GM12878 (cell line): ENCODE data around the gene PLXNC1. TPM values are rescaled to one million over a fixed set of nuclear protein-coding genes. Genes with fewer than 3 reads are reported as not detected.

ENCODE experiments used
- ATAC-seq: fragments of 200-7000 bp; cut with Tn5 transposase; 3 replicates; pipeline ENCODE4 v1.9.1; 2020; ENCODE audit warnings: mild to moderate bottlenecking, moderate library complexity
- BruUV-seq: library from RNA; stranded (reverse); fragments of 400-500 nt; replicated peaks from 2 replicates; lab custom pipeline; 2021; lab: Mats Ljungman, UMichigan
- CTCF ChIA-PET: fragments of 300-600 bp; sonication (Branson Sonifier 250); formaldehyde crosslinking; extraction: SDS; loops from one replicate; lab custom pipeline; 2021; ENCODE audit warnings: inconsistent platforms; lab: Yijun Ruan, JAX
- POLR2A ChIA-PET: fragments of 350-600 bp; formaldehyde crosslinking; extraction: SDS; loops from one replicate; lab custom pipeline; 2021; ENCODE audit warnings: inconsistent platforms; lab: Charles Lee
- RAD21 ChIA-PET: fragments of 300-600 bp; sonication (Branson Sonifier 250); formaldehyde crosslinking; loops from one replicate; lab custom pipeline; 2023; ENCODE audit warnings: antibody characterized with exemption; ENCODE audit not compliant: unreplicated experiment; lab: Charles Lee
- SMC1A ChIA-PET: fragments of 300-600 bp; sonication (Branson Sonifier 250); formaldehyde crosslinking; loops from one replicate; lab custom pipeline; 2023; ENCODE audit not compliant: unreplicated experiment, uncharacterized antibody; lab: Charles Lee
- DNase-seq: peaks from one replicate; pipeline ENCODE4 v3.0.0-alpha.2; 2011; ENCODE audit warnings: low read depth, low spot score
- FAIRE-seq: peaks from 3 replicates; lab custom pipeline; 2011; peaks lifted over from hg19 to GRCh38; lab: Jason Lieb, UNC
- H2AFZ ChIP-seq: 2 replicates; pipeline ENCODE4 v1.6.0; 2011; ENCODE audit warnings: low read depth, low read length, control low read depth; ENCODE audit not compliant: control insufficient read depth
- H3K27ac ChIP-seq: 2 replicates; pipeline ENCODE4 v1.5.1; 2011; ENCODE audit warnings: control low read depth; ENCODE audit not compliant: control insufficient read depth, insufficient read depth
- H3K27me3 ChIP-seq, 2 experiments: replicated peaks in 1 of 2; 2 replicates each; pipeline versions ENCODE4 v1.6.0 to v1.6.1; 2011; ENCODE audit warnings: low read length in 1 of 2; ENCODE audit not compliant: control insufficient read depth in 2 of 2, insufficient read depth in 2 of 2
- H3K36me3 ChIP-seq, 2 experiments: 2 replicates each; pipeline ENCODE4 v1.5.1; 2011; ENCODE audit warnings: low read length in 1 of 2; ENCODE audit not compliant: control insufficient read depth in 2 of 2, insufficient read depth in 2 of 2
- H3K4me1 ChIP-seq: 2 replicates; pipeline ENCODE4 v1.6.1; 2011; ENCODE audit warnings: mild to moderate bottlenecking, low read length, moderate library complexity, mixed read lengths; ENCODE audit not compliant: control insufficient read depth, insufficient read depth
- H3K4me2 ChIP-seq: 2 replicates; pipeline ENCODE4 v1.6.0; 2011; ENCODE audit warnings: control low read depth; ENCODE audit not compliant: control insufficient read depth, insufficient read depth
- H3K4me3 ChIP-seq: fragments of 200-600 bp; sonication (generic); 2 replicates; pipeline ENCODE4 v1.5.1; 2016
- H3K79me2 ChIP-seq: 2 replicates; pipeline ENCODE4 v1.6.0; 2011; ENCODE audit warnings: low read length; ENCODE audit not compliant: control insufficient read depth, insufficient read depth
- H3K9ac ChIP-seq: 2 replicates; pipeline ENCODE4 v1.8.0; 2011; ENCODE audit warnings: low read length, control low read depth, mixed read lengths; ENCODE audit not compliant: control insufficient read depth, insufficient read depth
- H3K9me3 ChIP-seq: replicated peaks from 3 replicates; pipeline ENCODE4 v1.5.1; 2011; ENCODE audit warnings: mild to moderate bottlenecking, low read length; ENCODE audit not compliant: control insufficient read depth, insufficient read depth
- H4K20me1 ChIP-seq: 2 replicates; pipeline ENCODE4 v1.6.0; 2011; ENCODE audit not compliant: control insufficient read depth, insufficient read depth
- BMI1 ChIP-seq: fragments of 450-650 bp; IDR thresholded peaks from 2 replicates; pipeline ENCODE4 v1.6.1; 2016; ENCODE audit warnings: mild to moderate bottlenecking, moderate library complexity, borderline replicate concordance
- BRCA1 ChIP-seq: IDR thresholded peaks from 2 replicates; pipeline ENCODE4 v1.6.1; 2011; ENCODE audit warnings: low read depth, low read length, improper control_type of control experiment
- CBFB ChIP-seq: IDR thresholded peaks from 2 replicates; pipeline ENCODE4 v1.6.1; 2016; ENCODE audit warnings: antibody characterized with exemption, low read depth
- GABPA ChIP-seq: IDR thresholded peaks from 2 replicates; pipeline ENCODE4 v1.6.1; 2014; ENCODE audit warnings: antibody characterized with exemption, low read depth, mild to moderate bottlenecking, inconsistent platforms
- GATAD2B ChIP-seq: fragments of 450-650 bp; conservative IDR thresholded peaks from 2 replicates; pipeline ENCODE4 v1.6.1; 2017; ENCODE audit warnings: low read depth, mild to moderate bottlenecking, moderate library complexity
- NFYB ChIP-seq: IDR thresholded peaks from 2 replicates; pipeline ENCODE4 v1.6.1; 2011; ENCODE audit warnings: low read depth, mild to moderate bottlenecking, low read length, improper control_type of control experiment, moderate library complexity; ENCODE audit not compliant: insufficient read depth
- PAX5 ChIP-seq: IDR thresholded peaks from 2 replicates; pipeline ENCODE4 v1.6.1; 2011; ENCODE audit warnings: low read depth, low read length, borderline replicate concordance
- RBBP5 ChIP-seq: fragments of 200-600 bp; sonication (generic); conservative IDR thresholded peaks from 2 replicates; pipeline ENCODE4 v1.6.1; 2016
- RFX5 ChIP-seq: IDR thresholded peaks from 2 replicates; pipeline ENCODE4 v1.6.1; 2011; ENCODE audit warnings: low read depth, low read length, improper control_type of control experiment
- SMAD1 ChIP-seq: fragments of 450-650 bp; IDR thresholded peaks from 2 replicates; pipeline ENCODE4 v1.6.1; 2018; ENCODE audit warnings: mild to moderate bottlenecking, low read depth; ENCODE audit not compliant: partially characterized antibody
- SPI1 ChIP-seq: IDR thresholded peaks from 2 replicates; pipeline ENCODE4 v1.6.1; 2011; ENCODE audit warnings: low read depth, mild to moderate bottlenecking, low read length, moderate library complexity, borderline replicate concordance; ENCODE audit not compliant: insufficient read depth
- ZBED1 ChIP-seq: IDR thresholded peaks from 2 replicates; pipeline ENCODE4 v1.6.1; 2016; ENCODE audit warnings: borderline replicate concordance
- WGBS: methylation state at CpG from one replicate; pipeline ENCODE4 v1.1.6; 2016; ENCODE audit warnings: low lambda C conversion rate; ENCODE audit not compliant: insufficient replicate concordance, insufficient coverage; ENCODE audit errors: missing lambda C conversion rate; 5-methylcytosine and 5-hydroxymethylcytosine counted together
- in situ Hi-C: fragments of 300-500 bp; cut with MboI; formaldehyde crosslinking; loops from 9 replicates; pipeline ENCODE4 v1.14.3; 2018; ENCODE audit warnings: mixed read lengths
- intact Hi-C: fragments of 100-400 bp; cut with micrococcal nuclease; formaldehyde crosslinking; loops from one replicate; pipeline ENCODE4 v1.14.2; 2022; ENCODE audit not compliant: unreplicated experiment
- polyA plus RNA-seq, 11 experiments: library from polyadenylated mRNA; depleted of rRNA in 4 of 11; unstranded in 6 of 11; stranded (reverse) in 5 of 11; fragments of >200 nt; fragmentation: Nextera tagmentation in 4 of 11; fragmentation: Illumina TruSeq in 1 of 11; extraction: Ambion mirVana in 4 of 11; extraction: Trizol in 1 of 11; gene quantifications; 1 replicate in 1 of 11; 2 replicates in 10 of 11; pipeline versions ENCODE4 v1.2.1 to v1.2.3, GENCODE V29; 2011 to 2016; ENCODE audit warnings: inconsistent platforms in 2 of 11, missing spikeins in 2 of 11, low read depth in 1 of 11
- total RNA-seq, 4 experiments: library from RNA; depleted of rRNA in 3 of 4; stranded (reverse); fragments of >200 nt in 3 of 4; fragmentation: Illumina TruSeq in 1 of 4; extraction: Trizol in 1 of 4; gene quantifications; 2 replicates each; pipeline versions ENCODE4 v1.2.1 to v1.2.3, GENCODE V29; 2013 to 2021
- TF ChIP-seq, protein P1 (sequence below): fragments of 450-650 bp; IDR thresholded peaks from 2 replicates; pipeline ENCODE4 v1.6.1; 2017; ENCODE audit warnings: mild to moderate bottlenecking, moderate library complexity
- TF ChIP-seq, protein P2 (sequence below): fragments of 450-650 bp; conservative IDR thresholded peaks from 2 replicates; pipeline ENCODE4 v1.6.1; 2017; ENCODE audit warnings: mild to moderate bottlenecking, moderate library complexity
- TF ChIP-seq, protein P3 (sequence below): IDR thresholded peaks from 2 replicates; pipeline ENCODE4 v1.6.1; 2011; ENCODE audit warnings: mild to moderate bottlenecking, low read depth, low read length, moderate library complexity; ENCODE audit not compliant: insufficient replicate concordance
- TF ChIP-seq, protein P4 (sequence below), 3 experiments: IDR thresholded peaks in 2 of 3; conservative IDR thresholded peaks in 1 of 3; 2 replicates each; pipeline ENCODE4 v1.5.1; 2011; ENCODE audit warnings: low read depth in 3 of 3, low read length in 3 of 3, mild to moderate bottlenecking in 3 of 3, control low read depth in 2 of 3, moderate library complexity in 2 of 3, inconsistent platforms in 1 of 3, mixed read lengths in 1 of 3; ENCODE audit not compliant: control insufficient read depth in 2 of 3, insufficient read depth in 1 of 3; ENCODE audit errors: extremely low read depth in 1 of 3

PLXNC1 gene
- total and polyA plus RNA-seq, 10 of the 15 experiments (the other 5 are each of a cell fraction or from before 2014, with no cell fraction given), result 5.2 to 41.2 (median 24.6) TPM

DNA sequence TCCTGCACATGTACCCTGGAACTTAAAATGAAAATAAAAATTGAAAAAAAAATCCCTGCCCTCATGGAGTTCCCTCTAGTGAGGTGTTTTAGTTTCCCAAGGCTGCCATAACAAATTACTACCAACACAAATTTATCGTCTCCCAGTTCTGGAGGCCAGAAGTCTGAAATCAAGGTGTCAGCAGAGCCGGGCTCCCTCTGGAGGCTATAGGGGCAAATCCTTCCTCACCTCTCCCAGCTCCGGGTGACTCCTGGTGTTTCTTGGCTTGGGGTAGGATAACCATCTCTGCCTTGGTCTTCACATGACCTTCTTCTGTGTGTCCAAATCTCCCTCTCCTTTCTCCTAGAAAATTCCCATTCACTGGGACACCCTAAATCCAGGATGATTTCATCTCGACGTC is 50.1 kb downstream of the PLXNC1 start:
- RAD21 ChIA-PET, result no interaction called here
- H3K27me3 ChIP-seq, result no peaks in the 10 kb centered on the region
- no peak for ATAC-seq
- H3K4me3 ChIP-seq, result no peak overlapping the region
- H3K36me3 ChIP-seq, result peaks cover 3 to 5% of the 10 kb centered on the region in 2 experiments
- SMC1A ChIA-PET, result interaction anchor here (13.0 kb wide), 1 partner anchor 43 kb away, joined by 238 read pairs; the partner anchor contains the start of gene PLXNC1
- H3K4me1 ChIP-seq, result peaks cover 6% of the 10 kb centered on the region
- H3K4me2 ChIP-seq, result no peak overlapping the region
- 95% methylated on average over 5 of the region's 5 CpGs for WGBS
- H3K9me3 ChIP-seq, result no peaks in the 10 kb centered on the region
- no peak for DNase-seq
- H3K79me2 ChIP-seq, result no peaks in the 10 kb centered on the region; the same call in 1 of the 2 replicates
- H4K20me1 ChIP-seq, result no peaks in the 10 kb centered on the region
- H2AFZ ChIP-seq, result no peak overlapping the region
- no peak for FAIRE-seq
- intact Hi-C loops, result no loop called here
- no peak overlapping the region for H3K9ac ChIP-seq
- no TSS peak for BruUV-seq
- no peak overlapping the region for H3K27ac ChIP-seq
- POLR2A ChIA-PET, result no interaction called here
- CTCF ChIA-PET, result no interaction called here
- in situ Hi-C loops, result no loop called here
- TF ChIP-seq GABPA (no peak), PAX5 (no peak), ZBED1 (no peak), RFX5 (no peak), BMI1 (no peak), CBFB (no peak), BRCA1 (no peak), NFYB (no peak), GATAD2B (no peak), SMAD1 (no peak), SPI1 (no peak), RBBP5 (no peak)
- TF ChIP-seq, protein P1, sequence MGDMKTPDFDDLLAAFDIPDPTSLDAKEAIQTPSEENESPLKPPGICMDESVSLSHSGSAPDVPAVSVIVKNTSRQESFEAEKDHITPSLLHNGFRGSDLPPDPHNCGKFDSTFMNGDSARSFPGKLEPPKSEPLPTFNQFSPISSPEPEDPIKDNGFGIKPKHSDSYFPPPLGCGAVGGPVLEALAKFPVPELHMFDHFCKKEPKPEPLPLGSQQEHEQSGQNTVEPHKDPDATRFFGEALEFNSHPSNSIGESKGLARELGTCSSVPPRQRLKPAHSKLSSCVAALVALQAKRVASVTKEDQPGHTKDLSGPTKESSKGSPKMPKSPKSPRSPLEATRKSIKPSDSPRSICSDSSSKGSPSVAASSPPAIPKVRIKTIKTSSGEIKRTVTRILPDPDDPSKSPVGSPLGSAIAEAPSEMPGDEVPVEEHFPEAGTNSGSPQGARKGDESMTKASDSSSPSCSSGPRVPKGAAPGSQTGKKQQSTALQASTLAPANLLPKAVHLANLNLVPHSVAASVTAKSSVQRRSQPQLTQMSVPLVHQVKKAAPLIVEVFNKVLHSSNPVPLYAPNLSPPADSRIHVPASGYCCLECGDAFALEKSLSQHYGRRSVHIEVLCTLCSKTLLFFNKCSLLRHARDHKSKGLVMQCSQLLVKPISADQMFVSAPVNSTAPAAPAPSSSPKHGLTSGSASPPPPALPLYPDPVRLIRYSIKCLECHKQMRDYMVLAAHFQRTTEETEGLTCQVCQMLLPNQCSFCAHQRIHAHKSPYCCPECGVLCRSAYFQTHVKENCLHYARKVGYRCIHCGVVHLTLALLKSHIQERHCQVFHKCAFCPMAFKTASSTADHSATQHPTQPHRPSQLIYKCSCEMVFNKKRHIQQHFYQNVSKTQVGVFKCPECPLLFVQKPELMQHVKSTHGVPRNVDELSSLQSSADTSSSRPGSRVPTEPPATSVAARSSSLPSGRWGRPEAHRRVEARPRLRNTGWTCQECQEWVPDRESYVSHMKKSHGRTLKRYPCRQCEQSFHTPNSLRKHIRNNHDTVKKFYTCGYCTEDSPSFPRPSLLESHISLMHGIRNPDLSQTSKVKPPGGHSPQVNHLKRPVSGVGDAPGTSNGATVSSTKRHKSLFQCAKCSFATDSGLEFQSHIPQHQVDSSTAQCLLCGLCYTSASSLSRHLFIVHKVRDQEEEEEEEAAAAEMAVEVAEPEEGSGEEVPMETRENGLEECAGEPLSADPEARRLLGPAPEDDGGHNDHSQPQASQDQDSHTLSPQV, result no peak
- TF ChIP-seq, protein P2, sequence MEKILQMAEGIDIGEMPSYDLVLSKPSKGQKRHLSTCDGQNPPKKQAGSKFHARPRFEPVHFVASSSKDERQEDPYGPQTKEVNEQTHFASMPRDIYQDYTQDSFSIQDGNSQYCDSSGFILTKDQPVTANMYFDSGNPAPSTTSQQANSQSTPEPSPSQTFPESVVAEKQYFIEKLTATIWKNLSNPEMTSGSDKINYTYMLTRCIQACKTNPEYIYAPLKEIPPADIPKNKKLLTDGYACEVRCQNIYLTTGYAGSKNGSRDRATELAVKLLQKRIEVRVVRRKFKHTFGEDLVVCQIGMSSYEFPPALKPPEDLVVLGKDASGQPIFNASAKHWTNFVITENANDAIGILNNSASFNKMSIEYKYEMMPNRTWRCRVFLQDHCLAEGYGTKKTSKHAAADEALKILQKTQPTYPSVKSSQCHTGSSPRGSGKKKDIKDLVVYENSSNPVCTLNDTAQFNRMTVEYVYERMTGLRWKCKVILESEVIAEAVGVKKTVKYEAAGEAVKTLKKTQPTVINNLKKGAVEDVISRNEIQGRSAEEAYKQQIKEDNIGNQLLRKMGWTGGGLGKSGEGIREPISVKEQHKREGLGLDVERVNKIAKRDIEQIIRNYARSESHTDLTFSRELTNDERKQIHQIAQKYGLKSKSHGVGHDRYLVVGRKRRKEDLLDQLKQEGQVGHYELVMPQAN, result no peak
- TF ChIP-seq, protein P3, sequence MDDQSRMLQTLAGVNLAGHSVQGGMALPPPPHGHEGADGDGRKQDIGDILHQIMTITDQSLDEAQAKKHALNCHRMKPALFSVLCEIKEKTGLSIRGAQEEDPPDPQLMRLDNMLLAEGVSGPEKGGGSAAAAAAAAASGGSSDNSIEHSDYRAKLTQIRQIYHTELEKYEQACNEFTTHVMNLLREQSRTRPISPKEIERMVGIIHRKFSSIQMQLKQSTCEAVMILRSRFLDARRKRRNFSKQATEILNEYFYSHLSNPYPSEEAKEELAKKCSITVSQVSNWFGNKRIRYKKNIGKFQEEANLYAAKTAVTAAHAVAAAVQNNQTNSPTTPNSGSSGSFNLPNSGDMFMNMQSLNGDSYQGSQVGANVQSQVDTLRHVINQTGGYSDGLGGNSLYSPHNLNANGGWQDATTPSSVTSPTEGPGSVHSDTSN, result no peak
- TF ChIP-seq, protein P4, sequence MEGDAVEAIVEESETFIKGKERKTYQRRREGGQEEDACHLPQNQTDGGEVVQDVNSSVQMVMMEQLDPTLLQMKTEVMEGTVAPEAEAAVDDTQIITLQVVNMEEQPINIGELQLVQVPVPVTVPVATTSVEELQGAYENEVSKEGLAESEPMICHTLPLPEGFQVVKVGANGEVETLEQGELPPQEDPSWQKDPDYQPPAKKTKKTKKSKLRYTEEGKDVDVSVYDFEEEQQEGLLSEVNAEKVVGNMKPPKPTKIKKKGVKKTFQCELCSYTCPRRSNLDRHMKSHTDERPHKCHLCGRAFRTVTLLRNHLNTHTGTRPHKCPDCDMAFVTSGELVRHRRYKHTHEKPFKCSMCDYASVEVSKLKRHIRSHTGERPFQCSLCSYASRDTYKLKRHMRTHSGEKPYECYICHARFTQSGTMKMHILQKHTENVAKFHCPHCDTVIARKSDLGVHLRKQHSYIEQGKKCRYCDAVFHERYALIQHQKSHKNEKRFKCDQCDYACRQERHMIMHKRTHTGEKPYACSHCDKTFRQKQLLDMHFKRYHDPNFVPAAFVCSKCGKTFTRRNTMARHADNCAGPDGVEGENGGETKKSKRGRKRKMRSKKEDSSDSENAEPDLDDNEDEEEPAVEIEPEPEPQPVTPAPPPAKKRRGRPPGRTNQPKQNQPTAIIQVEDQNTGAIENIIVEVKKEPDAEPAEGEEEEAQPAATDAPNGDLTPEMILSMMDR (IDR thresholded peaks at IDR 0.05 in 2 of 3, conservative IDR thresholded peaks at IDR 0.05 in 1 of 3; ENCODE audit: control insufficient read depth in 2 of 3, extremely low read depth in 1 of 3, insufficient read depth in 1 of 3, low read depth in 3 of 3, low read length in 3 of 3), result no peak
